Measurements from ENCODE around the gene DUSP8.
"Not testable (repeated sequence)": the region's sequence is repeated elsewhere in the genome, so short reads cannot be mapped to it uniquely, and the experiment has no call there.

DUSP8 gene

DNA sequence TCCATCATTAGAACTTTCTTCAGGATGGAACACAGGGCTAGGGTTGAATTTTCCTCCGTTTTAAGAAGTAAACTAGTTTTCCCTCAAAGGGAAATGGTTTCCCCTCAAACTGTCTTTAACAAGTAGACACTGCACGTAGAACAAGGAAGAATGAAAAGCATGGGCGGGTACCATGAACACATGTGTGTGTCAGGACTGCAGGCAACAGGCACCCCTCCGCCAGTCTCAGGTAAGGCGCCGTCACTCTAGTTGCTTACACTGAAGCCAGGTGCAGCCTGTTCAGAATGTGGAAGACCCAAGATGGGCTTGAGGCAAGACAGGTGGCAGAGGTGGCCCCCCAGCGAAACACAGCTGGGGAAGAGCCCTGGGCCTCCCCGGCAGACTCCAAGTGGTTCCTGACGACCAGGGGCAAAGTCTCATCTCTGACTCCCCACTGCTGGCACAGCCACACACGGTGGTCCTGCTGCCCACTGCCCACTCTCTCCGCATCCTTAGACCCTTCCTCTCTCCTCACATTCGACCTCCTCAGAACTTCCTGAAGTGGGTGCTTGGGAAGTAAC, 60.1 kb downstream of the DUSP8 start:
- DNase-seq: no peak

DNA sequence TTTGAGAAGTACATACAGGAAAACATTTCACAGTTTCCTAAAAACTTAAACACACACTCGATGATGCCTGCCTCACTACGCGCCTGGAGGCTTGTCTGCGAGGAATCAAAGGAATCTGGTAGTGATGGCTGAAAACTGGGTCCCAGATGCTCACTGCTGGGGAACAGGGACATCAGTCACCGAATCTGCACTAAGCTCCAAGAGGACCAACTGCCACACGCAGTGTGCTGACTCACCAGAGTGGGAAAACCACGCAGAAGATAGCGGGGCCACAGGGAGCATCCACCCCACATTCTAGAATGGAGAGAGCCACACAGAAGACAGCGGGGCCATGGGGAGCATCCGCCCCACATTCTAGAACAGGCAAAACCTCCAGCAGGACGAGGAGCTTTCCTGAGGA, 61.1 kb downstream of the DUSP8 start:
- no peak for DNase-seq

DNA sequence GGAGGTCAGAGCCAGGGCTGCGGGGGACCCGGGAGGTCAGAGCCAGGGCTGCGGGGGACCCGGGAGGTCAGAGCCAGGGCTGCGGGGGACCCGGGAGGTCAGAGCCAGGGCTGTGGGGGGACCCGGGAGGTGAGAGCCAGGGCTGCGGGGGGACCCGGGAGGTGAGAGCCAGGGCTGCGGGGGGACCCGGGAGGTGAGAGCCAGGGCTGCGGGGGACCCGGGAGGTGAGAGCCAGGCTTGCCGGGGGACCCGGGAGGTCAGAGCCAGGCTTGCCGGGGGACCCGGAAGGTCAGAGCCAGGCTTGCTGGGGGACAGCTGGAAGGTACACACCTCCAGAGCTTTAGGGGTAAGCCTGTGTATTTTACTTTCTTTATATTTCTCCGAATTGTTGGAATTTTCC, 61.7 kb downstream of the DUSP8 start:
- DNase-seq: not testable (repeated sequence)

DNA sequence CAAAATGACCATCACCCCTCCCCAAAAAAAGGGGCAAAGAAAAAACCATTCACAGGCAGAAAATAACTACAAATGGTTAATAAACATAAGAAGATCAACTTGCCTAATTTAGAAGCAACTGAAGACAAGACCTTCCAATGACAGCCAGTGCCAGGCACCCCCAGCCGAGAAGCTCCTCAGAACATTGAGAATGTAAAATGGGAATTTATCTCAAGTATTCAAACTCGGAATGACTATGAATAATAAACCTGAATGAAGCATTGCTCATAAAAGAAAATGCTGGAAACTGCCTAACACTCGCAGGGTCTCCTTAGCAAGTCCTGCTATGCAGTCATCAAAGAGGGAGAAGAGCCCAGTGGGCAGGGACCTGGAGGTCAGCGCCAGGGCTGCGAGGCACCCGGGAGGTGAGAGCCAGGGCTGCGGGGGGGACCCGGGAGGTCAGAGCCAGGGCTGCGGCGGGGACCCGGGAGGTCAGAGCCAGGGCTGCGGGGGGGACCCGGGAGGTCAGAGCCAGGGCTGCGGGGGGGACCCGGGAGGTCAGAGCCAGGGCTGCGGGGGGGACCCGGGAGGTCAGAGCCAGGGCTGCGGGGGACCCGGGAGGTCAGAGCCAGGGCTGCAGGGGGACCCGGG, 62.3 kb downstream of the DUSP8 start:
- no peak for DNase-seq

DNA sequence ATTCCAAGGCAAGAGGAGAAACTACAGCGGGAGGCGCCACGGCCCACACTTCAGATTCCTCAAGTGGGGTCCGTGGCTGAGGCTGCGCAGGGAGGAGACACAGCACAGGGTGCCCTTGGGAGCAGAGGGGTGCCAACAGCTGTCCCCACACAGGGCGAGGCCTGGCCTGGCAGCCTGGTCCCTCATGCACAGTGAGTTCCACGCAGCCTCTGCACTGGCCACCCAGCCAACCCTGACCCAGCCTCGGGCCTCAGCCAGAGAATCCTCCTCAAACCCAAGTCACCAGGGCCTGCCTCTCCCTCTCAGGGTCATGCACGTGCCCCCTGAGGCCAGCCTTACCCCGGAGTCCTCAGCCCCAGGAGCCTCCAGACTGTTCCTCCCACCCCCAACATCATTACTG, 63.1 kb downstream of the DUSP8 start:
- DNase-seq: no peak

DNA sequence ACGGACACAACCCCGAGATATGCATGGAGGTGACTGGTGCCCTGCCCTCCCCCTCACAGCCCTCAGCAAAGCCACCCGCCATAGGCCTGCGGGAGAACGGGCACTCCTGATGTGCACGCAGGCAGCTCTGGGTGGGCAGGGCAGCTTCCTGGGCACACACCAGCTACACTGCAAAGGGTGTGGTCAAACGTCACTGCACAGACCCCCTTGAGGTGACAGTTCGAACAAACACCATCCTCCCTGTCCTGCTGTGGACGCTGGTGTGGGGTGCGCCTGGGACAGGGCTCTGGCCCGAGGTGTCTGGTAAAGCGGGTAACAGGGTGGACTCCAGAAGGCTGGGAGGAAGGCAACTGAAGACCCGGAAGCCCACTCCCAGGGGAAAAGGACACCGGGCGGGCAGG, 63.6 kb downstream of the DUSP8 start:
- DNase-seq: no peak

DNA sequence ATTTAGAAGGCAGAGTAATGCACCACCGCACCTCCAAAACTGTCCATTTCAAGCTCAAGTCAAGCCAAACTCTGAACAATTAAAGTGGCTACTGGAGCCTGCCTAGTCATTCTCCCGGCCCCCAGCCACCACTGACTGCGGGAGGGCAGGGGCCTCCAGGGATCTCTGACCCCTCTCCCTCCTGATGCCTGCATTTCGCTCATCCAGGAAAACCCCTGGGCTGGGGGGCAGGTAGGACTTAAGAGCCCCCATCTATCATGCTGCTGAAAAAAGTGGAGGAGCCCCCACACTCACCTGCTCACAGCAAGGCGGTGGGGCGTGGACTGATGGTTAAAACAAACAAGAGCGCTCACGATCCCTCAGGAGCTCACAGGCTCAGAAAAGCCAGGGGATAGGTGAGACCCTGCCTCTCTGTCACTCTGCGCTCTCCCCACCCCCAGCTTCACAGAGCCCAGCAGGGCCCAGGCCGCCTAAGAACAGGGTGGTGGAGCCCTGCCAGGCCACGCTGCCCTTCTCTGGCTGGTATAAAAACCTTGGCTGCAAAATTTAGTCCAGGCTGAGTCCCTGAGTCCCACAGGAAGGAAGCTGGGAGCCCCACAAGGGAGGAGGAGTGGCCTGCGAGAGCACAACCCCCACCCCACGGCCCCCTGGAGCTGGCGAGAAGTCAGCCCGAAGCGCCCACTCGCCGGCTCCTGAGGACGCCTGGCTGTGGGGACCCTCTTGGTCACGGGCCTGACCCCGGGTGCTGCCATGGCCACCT, 64.5 kb downstream of the DUSP8 start:
- DNase-seq: no peak

DNA sequence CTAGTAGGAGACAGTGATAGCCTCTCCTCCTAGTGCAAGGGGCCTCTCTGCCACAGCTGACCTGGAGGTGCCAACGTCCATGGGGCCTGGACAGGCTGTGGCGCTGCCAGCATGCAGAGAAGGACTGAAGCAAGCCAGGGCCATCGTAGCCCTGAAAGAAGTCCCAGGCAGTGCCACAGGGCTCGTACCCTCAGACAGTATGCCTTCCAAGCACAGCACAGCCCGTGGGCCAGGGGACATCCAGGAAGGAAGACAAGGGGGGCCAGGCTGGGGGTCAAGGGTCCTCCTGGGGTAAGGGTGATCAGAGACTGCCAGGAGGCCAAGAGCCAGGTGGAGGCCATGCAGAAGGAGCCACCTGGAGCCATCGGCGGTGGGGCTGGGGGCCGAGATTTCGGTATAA, 65.1 kb downstream of the DUSP8 start:
- DNase-seq: no peak

DNA sequence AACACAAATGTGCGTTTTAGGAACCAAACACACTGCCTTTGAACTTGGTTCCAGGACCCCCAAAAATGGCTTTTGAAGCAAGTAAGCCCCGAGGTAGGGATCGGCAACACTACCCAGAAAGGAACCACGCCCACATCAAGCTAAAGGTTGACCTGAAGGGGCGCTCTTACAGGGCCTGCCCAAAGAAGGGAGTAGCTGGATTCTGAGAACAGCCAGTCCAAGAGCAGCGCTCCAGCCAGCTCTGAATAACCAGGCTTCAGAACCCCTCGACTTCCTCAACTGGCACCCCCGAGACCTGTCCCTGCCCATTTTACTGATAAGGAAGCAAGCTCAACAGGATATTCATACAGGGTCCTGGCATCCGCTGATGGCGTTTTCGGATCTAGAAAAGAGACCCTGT, 66.6 kb downstream of the DUSP8 start:
- DNase-seq: no peak

DNA sequence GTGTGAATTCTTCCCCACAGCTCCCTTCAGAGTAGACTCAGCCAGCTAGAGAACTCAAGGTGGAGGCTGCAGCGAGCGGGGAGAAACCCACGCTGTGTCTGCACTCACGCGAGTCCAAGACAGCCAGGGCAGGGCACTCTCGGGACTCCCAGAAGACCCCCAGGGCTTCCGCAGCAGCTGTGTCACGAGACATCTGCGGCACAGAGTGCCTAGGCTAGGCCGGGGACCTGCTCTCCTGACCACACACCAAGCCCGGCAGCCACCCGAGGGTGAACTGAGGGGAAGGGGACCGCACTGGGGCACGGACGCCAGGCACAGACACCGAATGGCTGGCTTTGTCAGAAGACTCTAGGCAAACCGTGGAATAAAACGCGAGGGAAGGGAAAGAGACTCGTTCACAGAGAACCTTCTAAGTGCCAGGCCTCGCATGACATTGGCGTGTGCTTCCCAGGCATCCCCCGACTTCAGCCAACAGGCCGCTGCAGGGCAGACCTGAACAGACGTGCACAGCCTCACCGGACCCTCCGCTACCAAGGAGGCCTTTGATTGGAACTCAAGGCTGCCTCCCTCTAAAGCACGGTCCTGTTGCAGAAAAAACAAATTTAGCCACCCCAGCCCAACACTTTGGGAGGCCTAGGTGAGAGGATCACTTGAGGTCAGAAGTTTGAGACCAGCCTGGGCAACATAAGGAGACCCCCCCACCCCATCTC, 67.3 kb downstream of the DUSP8 start:
- DNase-seq: no peak

DNA sequence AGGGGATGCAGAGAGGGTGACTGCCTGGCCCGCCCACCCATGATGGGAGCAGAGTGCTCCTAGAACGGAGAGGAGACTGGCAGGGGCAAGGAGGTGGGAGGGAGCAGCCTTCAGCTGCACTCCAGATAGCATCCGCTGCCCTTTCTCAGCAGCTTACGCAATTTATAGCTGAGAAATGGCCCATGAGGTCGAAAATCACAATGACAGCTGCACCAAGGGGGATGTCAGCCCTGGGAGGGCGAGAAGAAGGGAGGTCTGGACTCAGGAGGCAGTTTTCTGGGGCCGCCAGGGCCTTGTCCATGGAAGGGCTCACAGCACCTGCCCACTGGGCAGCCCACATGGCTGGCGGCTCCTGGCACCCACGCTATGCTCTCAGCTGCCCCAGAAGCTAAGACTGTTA, 67.9 kb downstream of the DUSP8 start:
- no peak for DNase-seq
